Measurements from ENCODE around the gene MAGEF1. TPM values are rescaled to one million over a fixed set of nuclear protein-coding genes. Genes with fewer than 3 reads are reported as not detected.

MAGEF1 gene
- total RNA-seq, 4 donors from 2014 or later = 33.9 to 55.4 (median 49.0) TPM

DNA sequence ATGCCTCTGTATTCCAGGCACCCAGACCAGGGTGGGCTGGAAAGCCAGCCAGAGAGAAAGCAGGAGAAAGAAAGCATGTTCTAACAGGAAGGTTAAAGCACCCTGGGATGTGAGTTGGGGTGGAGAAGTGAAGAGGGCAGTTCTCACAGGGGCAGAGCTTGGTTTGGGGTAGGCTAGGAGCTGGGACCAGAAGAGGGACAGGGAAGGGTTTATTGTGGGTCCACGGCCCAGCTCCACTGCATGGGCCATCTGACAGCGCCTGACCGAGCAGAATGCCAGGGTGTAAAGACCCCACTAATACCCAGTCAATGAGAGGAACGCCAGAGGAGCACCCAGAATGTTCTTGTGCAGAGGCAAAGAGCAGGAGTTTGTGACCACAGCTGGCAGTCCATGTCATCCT is 27.1 kb upstream of the MAGEF1 start:
- no peak overlapping the region for H3K27ac ChIP-seq
- no peaks in the 10 kb centered on the region for H3K36me3 ChIP-seq
- no peak overlapping the region for H3K4me3 ChIP-seq
- H3K4me1 ChIP-seq = no peaks in the 10 kb centered on the region
- peak; percentile 2 to 4 for DNase-seq
- intact Hi-C loops (cut with DNase I; ENCODE audit: low total_unique reads) = loop anchor here (5.0 kb wide), 1 partner anchor 43 kb away; no protein-coding TSS in a partner anchor
- no peak for TF ChIP-seq POLR2A (IDR thresholded peaks at IDR 0.05)
- TF ChIP-seq, protein P1, sequence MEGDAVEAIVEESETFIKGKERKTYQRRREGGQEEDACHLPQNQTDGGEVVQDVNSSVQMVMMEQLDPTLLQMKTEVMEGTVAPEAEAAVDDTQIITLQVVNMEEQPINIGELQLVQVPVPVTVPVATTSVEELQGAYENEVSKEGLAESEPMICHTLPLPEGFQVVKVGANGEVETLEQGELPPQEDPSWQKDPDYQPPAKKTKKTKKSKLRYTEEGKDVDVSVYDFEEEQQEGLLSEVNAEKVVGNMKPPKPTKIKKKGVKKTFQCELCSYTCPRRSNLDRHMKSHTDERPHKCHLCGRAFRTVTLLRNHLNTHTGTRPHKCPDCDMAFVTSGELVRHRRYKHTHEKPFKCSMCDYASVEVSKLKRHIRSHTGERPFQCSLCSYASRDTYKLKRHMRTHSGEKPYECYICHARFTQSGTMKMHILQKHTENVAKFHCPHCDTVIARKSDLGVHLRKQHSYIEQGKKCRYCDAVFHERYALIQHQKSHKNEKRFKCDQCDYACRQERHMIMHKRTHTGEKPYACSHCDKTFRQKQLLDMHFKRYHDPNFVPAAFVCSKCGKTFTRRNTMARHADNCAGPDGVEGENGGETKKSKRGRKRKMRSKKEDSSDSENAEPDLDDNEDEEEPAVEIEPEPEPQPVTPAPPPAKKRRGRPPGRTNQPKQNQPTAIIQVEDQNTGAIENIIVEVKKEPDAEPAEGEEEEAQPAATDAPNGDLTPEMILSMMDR (IDR thresholded peaks at IDR 0.05) = no peak
- H3K9me3 ChIP-seq = no peaks in the 10 kb centered on the region
- no peaks in the 10 kb centered on the region for H3K27me3 ChIP-seq

DNA sequence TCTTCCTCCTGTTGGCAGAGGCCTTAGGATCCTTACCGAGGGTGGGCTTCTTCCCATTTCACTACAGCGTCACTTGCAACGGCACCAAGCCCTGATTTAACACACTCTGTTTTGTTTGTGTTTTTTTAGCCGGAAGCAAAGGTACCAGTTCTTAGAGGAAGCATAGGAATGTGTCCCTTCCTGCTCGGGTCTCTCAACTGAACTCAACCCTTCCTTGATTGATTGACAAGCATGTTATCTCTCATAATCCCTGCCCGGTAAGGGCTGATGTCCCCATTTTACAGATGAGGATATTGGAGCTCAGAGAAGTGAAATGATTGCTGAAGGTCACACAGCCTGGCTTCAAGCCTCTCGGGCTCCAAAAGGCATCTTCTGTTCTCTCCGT is 26.6 kb upstream of the MAGEF1 start:
- no peak overlapping the region for H3K4me3 ChIP-seq
- no peaks in the 10 kb centered on the region for H3K9me3 ChIP-seq
- no peaks in the 10 kb centered on the region for H3K4me1 ChIP-seq
- intact Hi-C loops (cut with DNase I; ENCODE audit: low total_unique reads) = loop anchor here (5.0 kb wide), 1 partner anchor 44 kb away; no protein-coding TSS in a partner anchor
- no peak overlapping the region for H3K27ac ChIP-seq
- H3K27me3 ChIP-seq = no peaks in the 10 kb centered on the region
- DNase-seq = no peak
- H3K36me3 ChIP-seq = no peaks in the 10 kb centered on the region
- TF ChIP-seq, protein P1 (IDR thresholded peaks at IDR 0.05) = no peak
- TF ChIP-seq POLR2A (IDR thresholded peaks at IDR 0.05) = no peak

DNA sequence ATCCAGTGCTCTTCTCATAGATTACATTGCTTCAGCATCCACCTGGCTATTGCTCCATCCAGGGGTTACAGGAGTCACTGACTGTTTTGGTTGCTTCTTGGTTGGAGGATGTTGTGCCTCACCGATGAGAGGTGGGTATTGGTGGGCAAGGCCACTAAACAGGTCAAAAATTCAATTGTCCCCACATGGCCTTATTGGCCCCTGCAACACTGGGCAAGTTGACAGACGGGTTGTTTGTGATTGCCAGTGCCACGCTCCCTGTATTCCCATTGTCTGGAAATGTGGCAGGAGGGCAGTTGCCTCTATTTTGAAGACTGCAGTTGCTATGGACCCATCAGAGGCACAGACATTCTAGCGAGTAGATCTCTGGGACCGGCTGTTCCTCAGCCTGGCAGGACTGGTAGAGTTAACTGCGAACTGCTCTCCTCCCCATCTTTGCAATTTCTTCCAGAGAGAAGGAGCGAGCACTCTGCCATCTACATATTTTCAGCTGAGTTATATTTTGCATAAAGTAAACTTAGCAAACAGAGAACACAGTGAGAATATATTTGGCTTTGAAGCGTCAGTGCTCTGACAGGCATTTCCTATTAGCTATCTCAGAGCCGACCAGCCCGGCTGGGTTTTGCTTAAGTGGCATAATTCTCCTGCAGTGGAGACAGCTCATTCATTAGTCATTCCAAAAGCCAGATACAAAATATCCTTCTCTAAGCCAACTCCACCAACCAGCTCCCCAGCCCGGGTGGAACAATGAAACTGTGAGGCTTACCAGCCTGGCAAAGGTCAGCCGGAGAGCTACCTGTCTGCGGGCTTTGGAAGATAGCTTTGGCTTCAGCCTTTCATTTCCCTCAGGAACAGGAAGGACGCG is 26.0 kb upstream of the MAGEF1 start:
- intact Hi-C loops (cut with DNase I; ENCODE audit: low total_unique reads) = loop anchor here (5.0 kb wide), 1 partner anchor 44 kb away; no protein-coding TSS in a partner anchor
- Histone ChIP-seq H3K36me3 (no peaks in the 10 kb centered on the region), H3K4me3 (no peak overlapping the region), H3K27ac (no peak overlapping the region), H3K9me3 (no peaks in the 10 kb centered on the region), H3K4me1 (no peaks in the 10 kb centered on the region), H3K27me3 (no peaks in the 10 kb centered on the region)
- TF ChIP-seq, protein P1 (IDR thresholded peaks at IDR 0.05) = no peak
- TF ChIP-seq POLR2A (IDR thresholded peaks at IDR 0.05) = no peak
- DNase-seq = peak; percentile 3 to 7

DNA sequence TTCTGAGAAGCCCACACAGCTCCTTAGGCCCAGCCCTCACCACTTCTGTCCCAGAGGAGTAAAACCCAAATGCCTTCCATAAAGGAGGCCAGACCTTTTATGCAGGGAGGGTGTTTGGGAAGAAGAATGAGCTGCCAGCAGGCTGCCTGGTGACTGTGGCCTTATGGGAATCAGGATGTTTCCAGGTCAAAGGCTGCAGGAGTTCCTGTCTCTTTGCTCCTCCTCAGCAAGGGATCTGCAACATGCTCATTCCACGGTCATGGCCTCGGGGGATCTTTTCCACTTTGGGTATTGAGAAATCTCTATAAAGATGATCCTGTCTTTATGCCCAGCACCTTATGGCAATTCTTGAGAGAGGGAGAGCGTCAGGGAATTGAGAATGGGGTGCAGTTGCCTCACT is 25.2 kb upstream of the MAGEF1 start:
- Histone ChIP-seq H3K27me3 (no peaks in the 10 kb centered on the region), H3K9me3 (no peaks in the 10 kb centered on the region)

DNA sequence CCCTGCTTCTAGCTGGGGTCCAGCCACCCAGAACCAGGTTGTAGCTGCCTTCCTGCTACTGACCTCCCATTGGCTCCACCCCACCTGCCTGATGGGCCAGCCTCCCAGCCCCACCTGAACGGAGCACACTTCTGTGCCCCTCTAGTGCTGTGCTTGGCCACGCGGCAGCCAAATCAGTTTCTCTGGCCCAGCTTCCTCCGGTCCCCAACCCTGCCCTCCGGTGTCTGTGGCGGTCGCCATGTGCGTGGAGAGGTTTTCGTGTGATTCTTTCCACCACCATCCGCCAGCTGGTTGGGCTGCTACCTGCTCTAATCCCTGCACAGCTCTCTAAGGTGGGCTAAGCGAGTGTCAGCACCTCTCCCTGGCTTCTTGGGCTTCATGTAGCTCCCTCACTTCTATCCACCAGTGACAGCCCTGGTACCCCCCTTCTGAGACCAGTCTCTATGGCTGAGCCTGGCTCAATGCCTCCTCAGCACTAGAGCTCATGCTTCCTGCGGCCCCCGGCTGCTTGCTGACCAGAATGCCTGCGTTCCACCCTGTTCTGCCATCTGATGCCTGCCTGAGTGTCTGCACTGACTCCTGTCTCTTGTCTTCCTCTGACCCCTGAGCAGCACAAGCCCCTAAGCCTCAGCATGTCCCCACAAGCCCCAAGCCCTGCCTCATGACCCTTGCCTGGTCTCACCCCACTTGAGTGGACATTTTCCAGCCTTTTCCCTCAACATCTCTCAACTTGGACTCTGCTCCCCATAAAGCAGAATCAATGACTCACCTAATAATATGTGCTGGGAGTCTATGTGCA is 23.2 kb upstream of the MAGEF1 start:
- Histone ChIP-seq H3K4me3 (no peak overlapping the region), H3K9me3 (no peaks in the 10 kb centered on the region), H3K27ac (no peak overlapping the region), H3K36me3 (no peaks in the 10 kb centered on the region), H3K27me3 (no peaks in the 10 kb centered on the region), H3K4me1 (no peaks in the 10 kb centered on the region)
- intact Hi-C loops (cut with DNase I; ENCODE audit: low total_unique reads) = loop anchor here (5.0 kb wide), 1 partner anchor 47 kb away; no protein-coding TSS in a partner anchor
- TF ChIP-seq, protein P1 (IDR thresholded peaks at IDR 0.05) = no peak
- no peak for TF ChIP-seq POLR2A (IDR thresholded peaks at IDR 0.05)
- DNase-seq = peak; percentile 8 to 10

More for the DNA sequence above, 25.2 kb upstream of the MAGEF1 start:
- Histone ChIP-seq H3K4me1 (no peaks in the 10 kb centered on the region), H3K36me3 (no peaks in the 10 kb centered on the region), H3K4me3 (no peak overlapping the region), H3K27ac (no peak overlapping the region)
- DNase-seq = peak in 1 of 2 donors; percentile 1
- intact Hi-C loops (cut with DNase I; ENCODE audit: low total_unique reads) = loop anchor here (5.0 kb wide), 1 partner anchor 45 kb away; no protein-coding TSS in a partner anchor
- no peak for TF ChIP-seq POLR2A (IDR thresholded peaks at IDR 0.05)
